ENCODE results near the gene IMMP2L.

The IMMP2L gene

GRCh38 chr7:111210996-111211395 is 351.3 kb downstream of the IMMP2L start:
- ATAC-seq (replicated peaks) (no peak), DNase-seq (no peak)
- Mint-ChIP-seq H3K9me3 (no peaks in the 10 kb centered on the region), H3K4me1 (peaks cover 0 to 1% of the 10 kb centered on the region in 2 donors), H3K4me3 (no peak overlapping the region), H3K27ac (no peak overlapping the region), H3K27me3 (no peaks in the 10 kb centered on the region), H3K36me3 (peaks cover 11 to 23% of the 10 kb centered on the region in 2 donors)

GRCh38 chr7:111210043-111210442 is 352.2 kb downstream of the IMMP2L start:
- H3K27me3 Mint-ChIP-seq: no peaks in the 10 kb centered on the region
- H3K27ac Mint-ChIP-seq: no peak overlapping the region
- H3K4me3 Mint-ChIP-seq: no peak overlapping the region
- no peaks in the 10 kb centered on the region for H3K9me3 Mint-ChIP-seq
- peaks cover 11 to 23% of the 10 kb centered on the region in 2 donors for H3K36me3 Mint-ChIP-seq
- H3K4me1 Mint-ChIP-seq: peaks cover 0 to 1% of the 10 kb centered on the region in 2 donors
- no peak for DNase-seq
- no peak for ATAC-seq (replicated peaks)

DNA sequence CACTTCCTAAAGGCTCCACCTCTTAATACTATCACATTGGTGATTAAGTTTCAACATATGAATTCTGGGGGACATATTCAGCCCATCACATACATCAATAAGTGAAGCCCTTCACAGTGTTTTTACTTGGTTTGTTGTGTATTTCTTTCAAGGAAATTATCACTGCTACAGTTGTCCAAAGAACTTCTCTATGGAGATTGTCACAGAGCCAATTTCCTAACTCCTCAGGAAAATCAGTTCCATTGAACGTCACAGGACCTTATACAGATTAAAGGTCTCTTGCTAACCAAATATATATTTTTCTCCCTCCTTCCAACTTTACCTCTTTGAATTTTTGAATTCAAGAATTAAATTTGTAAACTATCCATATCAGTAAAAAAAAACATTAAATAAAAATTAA is 357.0 kb downstream of the IMMP2L start:
- Mint-ChIP-seq H3K27me3 (no peaks in the 10 kb centered on the region), H3K9me3 (peaks cover 0 to 6% of the 10 kb centered on the region in 2 donors), H3K27ac (no peak overlapping the region), H3K4me1 (no peaks in the 10 kb centered on the region), H3K36me3 (peaks cover 10 to 17% of the 10 kb centered on the region in 2 donors), H3K4me3 (no peak overlapping the region)
- no peak for DNase-seq
- ATAC-seq (replicated peaks): no peak

DNA sequence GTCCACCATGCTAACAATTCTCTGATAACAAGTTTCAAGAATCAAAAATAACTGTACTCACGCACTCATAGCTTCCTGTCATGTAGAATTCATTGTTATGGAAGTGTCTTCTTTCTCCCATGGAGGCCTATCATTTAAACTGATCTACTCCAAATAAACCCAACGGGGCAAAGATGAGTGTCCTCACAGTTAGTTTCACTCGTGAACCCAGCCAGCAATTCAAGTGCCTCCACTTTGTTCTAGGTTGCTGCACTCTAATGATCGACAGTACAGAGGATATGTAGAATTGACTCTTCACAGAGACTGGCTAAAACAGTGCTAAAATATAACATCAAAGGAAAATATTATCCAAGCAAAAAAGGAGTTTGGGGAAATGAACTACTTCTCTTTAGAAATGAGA is 360.0 kb downstream of the IMMP2L start:
- H3K27ac Mint-ChIP-seq: no peak overlapping the region
- peaks cover 4 to 8% of the 10 kb centered on the region in 2 donors for H3K4me1 Mint-ChIP-seq
- H3K27me3 Mint-ChIP-seq: no peaks in the 10 kb centered on the region
- ATAC-seq (replicated peaks) (no peak), DNase-seq (no peak)
- H3K4me3 Mint-ChIP-seq: no peak overlapping the region
- peaks cover 10 to 17% of the 10 kb centered on the region in 2 donors for H3K36me3 Mint-ChIP-seq
- H3K9me3 Mint-ChIP-seq: peaks cover 0 to 9% of the 10 kb centered on the region in 2 donors

DNA sequence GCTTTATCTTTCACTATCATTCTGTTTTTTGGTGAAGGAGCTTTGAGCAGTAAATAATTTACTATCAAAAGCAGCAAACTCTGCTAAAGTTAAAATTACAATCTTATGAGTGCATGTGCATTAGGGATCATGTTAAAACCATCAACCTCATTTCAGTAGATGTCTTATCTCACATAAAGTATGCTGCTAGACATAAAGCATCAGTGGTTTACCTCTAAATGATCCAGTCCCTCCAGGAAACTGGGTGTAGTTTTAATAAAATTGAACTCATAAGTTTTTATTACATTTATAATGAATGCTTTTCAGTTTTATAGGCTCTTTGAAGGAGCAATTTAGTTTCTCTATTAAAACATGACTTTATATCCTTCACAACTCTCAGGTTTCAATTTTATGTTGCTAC is 362.6 kb downstream of the IMMP2L start:
- H3K9me3 Mint-ChIP-seq: peaks cover 0 to 9% of the 10 kb centered on the region in 2 donors
- DNase-seq: no peak
- H3K27ac Mint-ChIP-seq: no peak overlapping the region
- peaks cover 14 to 21% of the 10 kb centered on the region in 2 donors for H3K36me3 Mint-ChIP-seq
- ATAC-seq (replicated peaks): no peak
- no peak overlapping the region for H3K4me3 Mint-ChIP-seq
- peaks cover 4 to 8% of the 10 kb centered on the region in 2 donors for H3K4me1 Mint-ChIP-seq
- H3K27me3 Mint-ChIP-seq: no peaks in the 10 kb centered on the region

GRCh38 chr7:111198255-111198654 is 364.0 kb downstream of the IMMP2L start:
- Mint-ChIP-seq H3K36me3 (peaks cover 14 to 21% of the 10 kb centered on the region in 2 donors), H3K4me1 (peaks cover 4 to 8% of the 10 kb centered on the region in 2 donors), H3K9me3 (peaks cover 0 to 9% of the 10 kb centered on the region in 2 donors), H3K27ac (no peak overlapping the region), H3K27me3 (no peaks in the 10 kb centered on the region), H3K4me3 (no peak overlapping the region)
- DNase-seq: no peak
- no peak for ATAC-seq (replicated peaks)

DNA sequence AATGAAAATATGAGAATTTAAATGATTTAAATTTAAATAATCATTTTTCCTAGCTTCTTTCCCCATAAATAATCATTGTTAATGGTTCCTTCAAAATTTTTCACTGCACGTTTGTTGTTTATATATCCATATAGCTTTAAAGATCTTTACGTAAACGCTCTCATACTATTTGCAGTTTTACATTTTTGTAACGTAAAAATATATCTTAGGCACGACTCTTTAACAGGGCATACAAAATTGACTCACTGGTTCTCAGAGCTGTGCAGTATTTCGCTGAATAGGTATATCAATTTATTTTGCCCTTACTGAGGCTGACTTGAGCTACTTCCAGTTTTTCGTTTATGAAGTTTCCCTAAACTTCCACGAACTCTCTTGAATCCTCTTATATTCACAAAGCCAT is 365.6 kb downstream of the IMMP2L start:
- peaks cover 5 to 10% of the 10 kb centered on the region in 2 donors for H3K36me3 Mint-ChIP-seq
- ATAC-seq (replicated peaks): no peak

GRCh38 chr7:111192614-111193413 is 369.5 kb downstream of the IMMP2L start:
- H3K4me3 Mint-ChIP-seq: no peak overlapping the region
- H3K27ac Mint-ChIP-seq: no peak overlapping the region
- no peaks in the 10 kb centered on the region for H3K4me1 Mint-ChIP-seq
- ATAC-seq (replicated peaks) (no peak), DNase-seq (no peak)
- no peaks in the 10 kb centered on the region for H3K27me3 Mint-ChIP-seq
- peaks cover 2 to 3% of the 10 kb centered on the region in 2 donors for H3K9me3 Mint-ChIP-seq
- H3K36me3 Mint-ChIP-seq: peaks cover 6 to 9% of the 10 kb centered on the region in 2 donors

More for the DNA sequence above, 365.6 kb downstream of the IMMP2L start:
- no peak overlapping the region for H3K4me3 Mint-ChIP-seq
- H3K4me1 Mint-ChIP-seq: peaks cover 4 to 8% of the 10 kb centered on the region in 2 donors
- peaks cover 0 to 3% of the 10 kb centered on the region in 2 donors for H3K9me3 Mint-ChIP-seq
- H3K27me3 Mint-ChIP-seq: no peaks in the 10 kb centered on the region
- no peak for DNase-seq
- H3K27ac Mint-ChIP-seq: no peak overlapping the region

- Mint-ChIP-seq H3K36me3 (peaks cover 2 to 8% of the 10 kb centered on the region in 2 donors), H3K4me1 (no peaks in the 10 kb centered on the region), H3K4me3 (no peak overlapping the region), H3K27me3 (no peaks in the 10 kb centered on the region), H3K27ac (no peak overlapping the region), H3K9me3 (peaks cover 2 to 5% of the 10 kb centered on the region in 2 donors)
- DNase-seq: no peak
- no peak for ATAC-seq (replicated peaks)
Measured at GRCh38 chr7:111190804-111191203, 371.5 kb downstream of the IMMP2L start.

- no peaks in the 10 kb centered on the region for H3K27me3 Mint-ChIP-seq
- no peak for DNase-seq
- no peak for ATAC-seq (replicated peaks)
- peaks cover 4 to 8% of the 10 kb centered on the region in 2 donors for H3K9me3 Mint-ChIP-seq
- H3K4me3 Mint-ChIP-seq: no peak overlapping the region
- peaks cover 8 to 17% of the 10 kb centered on the region in 2 donors for H3K36me3 Mint-ChIP-seq
- no peak overlapping the region for H3K27ac Mint-ChIP-seq
- no peaks in the 10 kb centered on the region for H3K4me1 Mint-ChIP-seq
Measured at GRCh38 chr7:111184987-111185386, 377.3 kb downstream of the IMMP2L start.

- no peak overlapping the region for H3K27ac Mint-ChIP-seq
Measured at GRCh38 chr7:111183321-111183720, 379.0 kb downstream of the IMMP2L start.

GRCh38 chr7:111180338-111180737 is 382.0 kb downstream of the IMMP2L start:
- no peak overlapping the region for H3K4me3 Mint-ChIP-seq
- ATAC-seq (replicated peaks) (no peak), DNase-seq (no peak)
- H3K9me3 Mint-ChIP-seq: peaks cover 3% of the 10 kb centered on the region in 2 donors
- H3K36me3 Mint-ChIP-seq: peaks cover 6 to 10% of the 10 kb centered on the region in 2 donors
- no peaks in the 10 kb centered on the region for H3K4me1 Mint-ChIP-seq
- H3K27ac Mint-ChIP-seq: no peak overlapping the region
- no peaks in the 10 kb centered on the region for H3K27me3 Mint-ChIP-seq

More at GRCh38 chr7:111183321-111183720, 379.0 kb downstream of the IMMP2L start:
- peaks cover 6 to 17% of the 10 kb centered on the region in 2 donors for H3K36me3 Mint-ChIP-seq
- DNase-seq: no peak
- H3K27me3 Mint-ChIP-seq: no peaks in the 10 kb centered on the region
- H3K9me3 Mint-ChIP-seq: peaks cover 3 to 8% of the 10 kb centered on the region in 2 donors
- H3K4me1 Mint-ChIP-seq: no peaks in the 10 kb centered on the region
- no peak for ATAC-seq (replicated peaks)
- H3K4me3 Mint-ChIP-seq: no peak overlapping the region

DNA sequence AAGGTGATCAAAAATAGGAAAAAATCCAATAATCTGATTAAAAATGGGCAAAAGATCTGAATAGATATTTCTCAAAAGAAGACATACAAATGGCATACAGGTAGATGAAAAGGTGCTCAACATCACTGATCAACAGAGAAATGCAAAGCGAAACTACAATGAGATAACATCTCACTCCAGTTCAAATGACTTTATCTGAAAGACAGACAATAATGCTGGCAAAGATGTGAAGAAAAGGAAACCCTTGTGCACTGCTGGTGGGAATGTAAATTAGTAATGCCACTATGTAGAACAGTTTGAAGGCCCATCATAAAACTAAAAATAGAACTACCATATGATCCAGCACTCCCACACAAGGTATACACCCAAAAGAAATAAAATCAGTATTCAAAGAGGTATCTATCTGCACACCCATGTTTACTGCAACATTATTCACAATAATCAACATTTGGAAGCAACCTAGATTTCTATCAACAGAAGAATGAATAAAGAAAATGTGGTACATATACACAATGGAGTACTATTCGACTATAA is 386.3 kb downstream of the IMMP2L start:
- H3K9me3 Mint-ChIP-seq: peaks cover 0 to 1% of the 10 kb centered on the region in 2 donors
- DNase-seq (no peak), ATAC-seq (replicated peaks) (no peak)
- no peak overlapping the region for H3K27ac Mint-ChIP-seq
- H3K4me1 Mint-ChIP-seq: no peaks in the 10 kb centered on the region
- H3K27me3 Mint-ChIP-seq: no peaks in the 10 kb centered on the region
- peaks cover 2 to 4% of the 10 kb centered on the region in 2 donors for H3K36me3 Mint-ChIP-seq
- H3K4me3 Mint-ChIP-seq: no peak overlapping the region

DNA sequence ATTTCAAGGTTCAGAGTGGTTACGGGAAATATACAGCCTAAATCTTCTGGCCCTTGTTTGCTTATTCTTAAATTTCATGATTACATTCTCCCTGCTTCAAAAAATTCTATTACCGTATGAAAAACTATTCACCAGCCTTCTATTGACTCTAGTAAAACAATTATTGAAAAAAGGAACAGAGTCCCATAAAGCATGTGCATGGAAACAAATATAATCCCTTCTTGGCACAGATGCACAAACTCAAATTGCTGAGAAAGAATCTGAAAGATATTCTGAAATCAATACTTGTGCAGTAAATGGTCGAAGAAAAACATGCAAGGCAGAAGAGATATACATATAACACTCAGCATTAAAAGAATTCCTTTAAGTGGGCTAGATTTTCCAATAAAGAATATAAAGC is 387.8 kb downstream of the IMMP2L start:
- H3K9me3 Mint-ChIP-seq: peaks cover 0 to 1% of the 10 kb centered on the region in 2 donors
- no peak overlapping the region for H3K4me3 Mint-ChIP-seq
- DNase-seq: no peak
- H3K4me1 Mint-ChIP-seq: no peaks in the 10 kb centered on the region
- H3K36me3 Mint-ChIP-seq: no peaks in the 10 kb centered on the region
- no peak for ATAC-seq (replicated peaks)
- no peaks in the 10 kb centered on the region for H3K27me3 Mint-ChIP-seq
- no peak overlapping the region for H3K27ac Mint-ChIP-seq

- Mint-ChIP-seq H3K27ac (no peak overlapping the region), H3K27me3 (no peaks in the 10 kb centered on the region), H3K4me3 (no peak overlapping the region), H3K36me3 (no peaks in the 10 kb centered on the region), H3K9me3 (peaks cover 0 to 1% of the 10 kb centered on the region in 2 donors), H3K4me1 (no peaks in the 10 kb centered on the region)
- ATAC-seq (replicated peaks) (no peak), DNase-seq (no peak)
Measured at GRCh38 chr7:111173990-111174389, 388.3 kb downstream of the IMMP2L start.

Measured in stimulated activated naive B cell treated with anti-CD40 and anti-IgM and Interleukin-4, amounts not matched to agents 10 μg/mL and 1 μg/mL and 100 μg/mL, for 72 hours (primary cell).